Liver (tissue), 3 donors: ENCODE measurements around the gene SESN3.

Source experiments
- CTCF ChIP-seq: fragments of 150-350 bp; IDR thresholded peaks from 2 replicates; pipeline ENCODE4 v1.5.1; 2017; ENCODE audit warnings: improper control_type of control experiment, low read depth, low read length; ENCODE audit not compliant: missing input control
- RAD21 ChIP-seq, 2 donors: IDR thresholded peaks; 2 replicates each; pipeline ENCODE4 v1.6.1; 2016; ENCODE audit warnings: antibody characterized with exemption in 2 of 2, mild to moderate bottlenecking in 2 of 2
- donor health status: healthy.
- donor health status: healthy.

- TF ChIP-seq CTCF (no peak), RAD21 (IDR thresholded peaks at IDR 0.05) (peak; percentile 39 to 46)
Observed at GRCh38 chr11:95138448-95138847, 92.6 kb downstream of the SESN3 start.
